A673 (cell line): ENCODE measurements around the gene FGF18.

ENCODE experiments used
- CTCF ChIP-seq: fragments of 300-800, 200-600 bp; sonication (generic); conservative IDR thresholded peaks from 2 replicates; pipeline ENCODE4 v1.5.1; 2017; ENCODE audit warnings: low read depth, mild to moderate bottlenecking, antibody characterized with exemption, low read length, moderate library complexity, mixed read lengths
- EZH2 ChIP-seq: fragments of 200-600 bp; sonication (generic); IDR thresholded peaks from 2 replicates; pipeline ENCODE4 v1.6.1; 2017; ENCODE audit warnings: borderline replicate concordance, low read depth, mild to moderate bottlenecking, mixed read lengths, antibody characterized with exemption, low read length; ENCODE audit not compliant: poor library complexity, severe bottlenecking

- TF ChIP-seq CTCF (no peak), EZH2 (no peak)
Measured at GRCh38 chr5:171391996-171392577, 27.4 kb upstream of the FGF18 start.
